Stimulated activated CD8-positive, alpha-beta memory T cell treated with anti-CD3 and anti-CD28 coated beads, Interleukin-7, amount 100 ng/mL, for 4 hours (primary cell): ENCODE measurements around the gene SPOCK3.

ENCODE experiments used
- DNase-seq, 2 donors: peaks; one replicate each; pipeline ENCODE4 v3.0.0-alpha.2; 2020; ENCODE audit warnings: low read depth in 2 of 2

The SPOCK3 gene

GRCh38 chr4:167176723-167177367 is 57.4 kb downstream of the SPOCK3 start:
- no peak for DNase-seq

- no peak for DNase-seq
Observed at GRCh38 chr4:167171928-167172327, 62.4 kb downstream of the SPOCK3 start.

GRCh38 chr4:167168611-167169010 is 65.7 kb downstream of the SPOCK3 start:
- DNase-seq = no peak

DNA sequence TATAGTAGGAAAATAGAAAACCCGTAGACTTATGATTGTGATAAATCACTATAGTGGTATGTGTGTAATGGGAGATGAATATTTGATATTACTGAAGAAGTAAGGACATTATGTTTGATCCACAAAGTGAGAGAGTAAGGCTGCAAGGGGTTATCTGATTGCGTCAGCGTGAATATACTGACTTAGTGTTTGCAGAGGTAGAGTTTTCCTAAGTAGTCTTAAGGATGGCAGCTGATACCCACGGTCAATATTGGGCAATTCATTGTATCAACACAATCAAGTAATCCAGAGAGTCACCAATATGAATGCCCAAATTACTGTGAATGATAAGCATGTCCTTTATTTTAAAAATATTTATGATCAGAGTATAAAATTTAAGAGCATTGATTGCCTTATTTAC is 83.7 kb downstream of the SPOCK3 start:
- no peak for DNase-seq

DNA sequence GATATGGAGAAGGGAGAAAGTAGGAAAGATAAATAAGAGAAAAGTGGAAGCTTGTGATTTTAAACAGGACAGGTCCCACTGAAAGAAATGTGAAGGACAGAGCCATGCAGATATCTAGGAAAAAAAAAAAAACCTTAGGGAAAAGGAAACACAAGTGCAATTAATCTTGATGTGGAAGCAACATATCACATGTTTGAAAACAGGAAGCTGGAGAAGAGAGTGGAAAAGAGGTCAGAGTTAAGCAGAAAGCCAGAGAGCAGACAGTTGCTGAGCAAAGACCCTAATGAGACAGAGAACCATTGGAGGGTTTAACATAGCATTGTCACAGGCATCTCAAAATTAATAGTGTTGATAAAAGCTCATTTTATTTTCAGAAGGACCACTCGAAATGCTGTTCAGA is 89.7 kb downstream of the SPOCK3 start:
- no peak for DNase-seq

GRCh38 chr4:167143018-167143417 is 91.3 kb downstream of the SPOCK3 start:
- no peak for DNase-seq

- no peak for DNase-seq
Observed at GRCh38 chr4:167136270-167136669, 98.0 kb downstream of the SPOCK3 start.

GRCh38 chr4:167129146-167129545 is 105.1 kb downstream of the SPOCK3 start:
- no peak for DNase-seq

DNA sequence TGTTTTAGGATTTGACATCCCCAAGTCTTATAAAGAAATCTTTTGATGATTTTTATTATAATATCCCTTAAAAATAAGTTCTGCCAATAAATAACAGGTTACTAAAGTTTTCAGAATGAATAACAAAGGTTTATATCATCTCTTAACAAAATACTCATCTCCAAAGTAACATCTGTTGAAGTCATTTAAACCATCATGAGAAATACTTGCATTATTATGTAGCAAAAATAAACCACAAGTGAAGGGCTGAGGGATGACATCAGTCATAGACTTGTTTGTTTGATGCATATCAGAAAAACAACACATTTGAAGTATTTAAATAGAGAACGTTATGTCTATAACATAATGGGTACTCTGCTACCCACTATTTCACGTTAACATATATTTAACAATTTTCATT is 114.9 kb downstream of the SPOCK3 start:
- DNase-seq = no peak

DNA sequence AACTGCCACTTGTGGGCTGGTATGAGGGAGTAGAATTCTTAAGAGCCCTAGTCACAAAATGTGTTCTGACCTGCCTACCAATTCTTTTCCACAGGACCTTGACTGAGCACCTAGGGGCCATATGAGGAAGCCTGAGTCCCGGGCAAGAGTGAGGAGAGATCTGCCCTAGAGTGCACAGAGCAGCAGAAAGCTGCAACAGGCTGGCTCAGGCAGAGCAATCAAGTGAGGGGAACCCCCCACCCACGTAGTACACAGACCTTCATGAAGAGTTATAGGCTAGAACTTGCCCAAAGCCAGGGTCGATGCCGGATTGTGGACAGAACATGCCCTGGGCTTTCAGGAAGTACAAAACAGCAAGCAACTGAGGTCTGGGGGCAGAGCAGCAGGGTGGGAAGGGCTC is 117.0 kb downstream of the SPOCK3 start:
- no peak for DNase-seq

- no peak for DNase-seq
Observed at GRCh38 chr4:167114416-167114971, 119.8 kb downstream of the SPOCK3 start.

DNA sequence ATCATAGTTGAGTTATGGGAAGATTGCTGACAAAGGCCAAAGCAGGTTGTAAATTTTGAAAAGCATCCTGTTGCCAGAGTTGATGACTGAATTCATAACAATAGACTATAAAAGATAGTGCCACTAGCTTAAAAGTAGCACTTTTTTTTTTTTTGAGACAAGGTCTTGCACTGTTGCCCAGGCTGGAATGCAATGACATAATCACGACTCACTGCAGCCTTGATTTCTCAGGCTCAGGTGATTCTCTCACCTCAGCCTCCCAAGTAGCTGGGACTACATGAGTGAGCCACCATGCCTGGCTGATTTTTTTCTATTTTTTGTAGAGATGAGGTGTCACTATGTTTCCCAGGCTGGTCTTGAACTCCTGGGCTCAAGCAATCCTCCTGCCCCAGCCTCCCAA is 122.7 kb downstream of the SPOCK3 start:
- no peak for DNase-seq

- DNase-seq = no peak
Observed at GRCh38 chr4:167111092-167111491, 123.2 kb downstream of the SPOCK3 start.

- no peak for DNase-seq
Observed at GRCh38 chr4:167109859-167110258, 124.4 kb downstream of the SPOCK3 start.

DNA sequence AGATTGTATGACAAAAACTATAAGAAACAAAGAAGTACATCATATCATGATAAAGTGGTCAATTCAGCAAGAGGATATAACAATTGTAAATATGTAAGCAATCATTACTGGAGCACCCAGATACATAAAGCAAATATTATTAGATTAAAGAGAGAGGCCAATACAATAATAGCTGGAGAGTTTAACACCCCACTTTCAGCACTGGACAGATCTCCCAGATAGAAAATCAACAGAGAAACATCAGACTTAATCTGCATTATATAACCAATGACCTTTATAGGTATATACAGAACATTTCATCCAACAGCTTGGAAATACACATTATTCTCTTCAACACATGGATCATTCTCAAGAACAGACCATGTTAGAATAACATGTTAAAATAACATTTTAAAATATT is 128.4 kb downstream of the SPOCK3 start:
- no peak for DNase-seq

GRCh38 chr4:167102475-167102874 is 131.8 kb downstream of the SPOCK3 start:
- no peak for DNase-seq

DNA sequence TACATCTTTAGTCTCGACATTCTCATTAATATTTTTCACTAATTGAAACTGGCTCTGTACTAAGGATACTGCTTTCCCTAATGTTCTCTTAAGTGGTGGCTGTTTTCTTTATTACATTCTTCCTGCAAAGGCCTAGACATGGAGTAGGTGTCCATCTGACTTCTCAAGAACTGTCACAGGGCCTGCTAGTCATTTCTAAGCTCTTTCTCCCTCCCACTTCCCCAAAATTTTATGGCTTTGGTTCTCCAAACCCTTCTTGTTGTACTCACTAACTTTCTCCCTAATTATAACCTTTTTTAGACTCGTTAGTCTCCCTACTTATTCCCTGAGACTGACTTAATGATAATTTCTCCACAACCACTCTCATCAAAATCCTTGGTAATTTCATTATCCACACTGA is 133.3 kb downstream of the SPOCK3 start:
- DNase-seq = no peak

- DNase-seq = no peak
Observed at GRCh38 chr4:167100120-167100519, 134.2 kb downstream of the SPOCK3 start.

GRCh38 chr4:167088115-167088514 is 146.2 kb downstream of the SPOCK3 start:
- DNase-seq = no peak

- DNase-seq = no peak
Observed at GRCh38 chr4:167084321-167084720, 150.0 kb downstream of the SPOCK3 start.

DNA sequence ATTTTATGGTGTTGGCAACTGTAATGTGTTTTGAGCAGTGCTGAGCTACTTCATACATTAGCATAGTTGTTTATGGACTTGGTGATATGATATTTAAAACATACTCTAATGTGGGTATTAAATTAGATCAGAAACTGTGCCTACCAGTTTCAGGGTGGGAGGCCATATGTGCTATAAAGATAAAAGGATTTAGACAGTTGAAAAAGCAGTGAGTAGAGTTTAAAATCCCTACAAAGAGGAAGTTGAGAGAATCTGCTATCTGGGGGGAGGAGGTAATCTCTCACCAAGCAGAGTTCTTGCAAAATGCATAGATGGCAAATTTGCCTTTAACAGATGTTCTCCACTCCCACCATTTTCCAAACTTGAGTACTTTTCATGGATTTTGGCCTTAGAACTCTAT is 154.5 kb downstream of the SPOCK3 start:
- DNase-seq = no peak

DNA sequence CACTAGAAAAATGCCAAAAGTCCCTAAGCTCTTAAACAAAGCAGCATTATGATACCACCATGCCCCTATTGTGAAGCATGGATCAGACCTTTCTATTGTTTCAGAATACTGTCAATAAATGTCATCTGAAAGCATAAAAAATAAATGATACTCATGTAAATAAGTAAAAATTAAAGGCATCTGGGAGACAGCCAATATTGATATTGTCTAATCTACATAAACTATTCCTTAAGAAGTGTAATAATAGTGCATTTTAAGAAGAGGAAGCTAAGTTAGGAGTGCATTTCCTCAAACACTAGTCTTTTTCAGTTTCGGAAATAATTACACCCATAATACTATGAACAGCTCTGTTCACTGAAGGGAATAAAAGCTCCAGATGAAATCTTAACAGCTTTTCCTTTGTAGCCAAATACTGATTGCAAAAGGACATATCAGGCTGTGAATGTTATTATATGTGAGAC is 181.6 kb downstream of the SPOCK3 start:
- DNase-seq = no peak

DNA sequence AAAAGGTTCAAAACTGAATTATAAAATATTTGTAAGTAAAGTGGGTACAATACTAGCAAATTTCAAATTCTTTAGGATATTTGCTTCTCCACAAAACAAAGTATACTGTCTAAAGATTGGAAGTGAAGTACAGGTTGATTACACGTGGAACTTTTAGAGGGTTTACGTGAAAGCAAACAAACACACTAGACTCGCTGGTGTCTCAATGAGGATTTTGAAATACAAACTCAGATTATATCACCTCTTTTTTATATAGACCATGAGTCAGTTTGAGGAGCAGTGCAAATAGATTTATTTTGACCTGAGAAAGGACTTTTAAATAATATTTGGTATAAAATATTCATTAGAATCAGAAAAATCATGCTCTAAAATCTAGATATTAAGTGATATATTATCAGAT is 185.0 kb downstream of the SPOCK3 start:
- DNase-seq = no peak

DNA sequence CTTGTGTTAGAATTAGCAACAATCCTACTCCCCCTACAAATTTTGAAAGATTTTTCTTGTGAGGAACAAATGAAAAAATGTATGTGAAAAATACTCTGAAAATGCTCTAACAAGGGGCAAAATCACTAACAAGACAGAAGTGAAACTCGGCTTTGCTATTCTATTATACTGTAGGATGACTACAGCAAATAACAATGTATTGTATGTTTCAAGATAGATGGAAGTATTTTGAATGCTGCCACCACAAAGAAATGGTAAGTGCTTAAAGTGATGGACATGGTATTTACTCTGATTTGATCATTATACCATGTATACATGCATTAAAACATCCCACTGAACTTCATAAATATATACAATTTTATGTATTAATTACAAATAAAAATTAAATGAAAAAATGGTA is 192.8 kb downstream of the SPOCK3 start:
- DNase-seq = no peak
